Activated naive CD4-positive, alpha-beta T cell treated with anti-CD3 and anti-CD28 coated beads for 36 hours (primary cell): ENCODE data around the gene REXO5. TPM values are rescaled to one million over a fixed set of nuclear protein-coding genes. Genes with fewer than 3 reads are reported as not detected.

ENCODE experiments used
- CTCF ChIA-PET: fragments of 350-600 bp; sonication (Branson Sonifier 250); formaldehyde crosslinking; loops from one replicate; lab custom pipeline; 2021; ENCODE audit warnings: antibody characterized with exemption; lab: Charles Lee
- DNase-seq: peaks from one replicate; pipeline ENCODE4 v3.0.0-alpha.2; 2020
- H3K27ac Mint-ChIP-seq: one replicate; pipeline ENCODE4 v1.8.0; 2021; ENCODE audit warnings: mild to moderate bottlenecking, mixed read lengths
- H3K27me3 Mint-ChIP-seq: one replicate; pipeline ENCODE4 v1.8.0; 2021; ENCODE audit warnings: low read depth, mixed read lengths
- H3K36me3 Mint-ChIP-seq: one replicate; pipeline ENCODE4 v1.8.0; 2021; ENCODE audit warnings: low read depth, mixed read lengths
- H3K4me1 Mint-ChIP-seq: one replicate; pipeline ENCODE4 v1.8.0; 2021; ENCODE audit warnings: low read depth, mixed read lengths
- H3K4me3 Mint-ChIP-seq: one replicate; pipeline ENCODE4 v1.8.0; 2021; ENCODE audit warnings: mild to moderate bottlenecking, moderate library complexity, mixed read lengths
- H3K9me3 Mint-ChIP-seq: one replicate; pipeline ENCODE4 v1.8.0; 2021; ENCODE audit warnings: mixed read lengths
- intact Hi-C: fragments of 100-400 bp; cut with micrococcal nuclease; formaldehyde crosslinking; loops from one replicate; pipeline ENCODE4 v1.15.1; 2023
- total RNA-seq, 2 experiments: library from RNA; stranded (reverse); gene quantifications; one replicate each; pipeline ENCODE4 v1.2.3, GENCODE V29; 2021

REXO5 gene
- total RNA-seq, 2 experiments from 2014 or later = 26.4 to 27.8 TPM

- CTCF ChIA-PET = interaction anchor here (0.6 kb wide), 1 partner anchor 281 kb away, joined by 3 read pairs; no protein-coding TSS in a partner anchor
Observed at GRCh38 chr16:20883554-20884239, 77.4 kb downstream of the REXO5 start.

GRCh38 chr16:20884240-20884556, 77.9 kb downstream of the REXO5 start:
- peaks cover 22% of the 10 kb centered on the region for H3K4me1 Mint-ChIP-seq
- intact Hi-C loops = no loop called here
- DNase-seq = no peak
- peaks cover 6% of the 10 kb centered on the region for H3K36me3 Mint-ChIP-seq
- CTCF ChIA-PET = interaction anchor here (0.6 kb wide), 1 partner anchor 282 kb away, joined by 3 read pairs; no protein-coding TSS in a partner anchor
- H3K4me3 Mint-ChIP-seq = no peak overlapping the region
- H3K27ac Mint-ChIP-seq = no peak overlapping the region
- no peaks in the 10 kb centered on the region for H3K9me3 Mint-ChIP-seq
- H3K27me3 Mint-ChIP-seq = no peaks in the 10 kb centered on the region

More at GRCh38 chr16:20883554-20884239, 77.4 kb downstream of the REXO5 start:
- no peak for DNase-seq
- intact Hi-C loops = no loop called here
- Mint-ChIP-seq H3K4me1 (peaks cover 27% of the 10 kb centered on the region), H3K4me3 (no peak overlapping the region), H3K27me3 (no peaks in the 10 kb centered on the region), H3K9me3 (no peaks in the 10 kb centered on the region), H3K27ac (no peak overlapping the region), H3K36me3 (peaks cover 6% of the 10 kb centered on the region)

GRCh38 chr16:20886320-20886719, 80.0 kb downstream of the REXO5 start:
- peaks cover 6% of the 10 kb centered on the region for H3K36me3 Mint-ChIP-seq
- peaks cover 16% of the 10 kb centered on the region for H3K4me1 Mint-ChIP-seq
- H3K27me3 Mint-ChIP-seq = no peaks in the 10 kb centered on the region

GRCh38 chr16:20887207-20887606, 80.9 kb downstream of the REXO5 start:
- no peaks in the 10 kb centered on the region for H3K27me3 Mint-ChIP-seq
- peaks cover 16% of the 10 kb centered on the region for H3K4me1 Mint-ChIP-seq
- CTCF ChIA-PET = no interaction called here
- no peak overlapping the region for H3K4me3 Mint-ChIP-seq
- no peaks in the 10 kb centered on the region for H3K9me3 Mint-ChIP-seq
- no peak for DNase-seq
- peaks cover 6% of the 10 kb centered on the region for H3K36me3 Mint-ChIP-seq
- intact Hi-C loops = no loop called here
- H3K27ac Mint-ChIP-seq = no peak overlapping the region

More at GRCh38 chr16:20886320-20886719, 80.0 kb downstream of the REXO5 start:
- DNase-seq = no peak
- no peaks in the 10 kb centered on the region for H3K9me3 Mint-ChIP-seq
- H3K4me3 Mint-ChIP-seq = no peak overlapping the region
- CTCF ChIA-PET = no interaction called here
- H3K27ac Mint-ChIP-seq = no peak overlapping the region
- intact Hi-C loops = no loop called here

- CTCF ChIA-PET = no interaction called here
- H3K27me3 Mint-ChIP-seq = no peaks in the 10 kb centered on the region
- H3K4me1 Mint-ChIP-seq = peaks cover 8% of the 10 kb centered on the region
- H3K9me3 Mint-ChIP-seq = no peaks in the 10 kb centered on the region
- H3K27ac Mint-ChIP-seq = no peak overlapping the region
- intact Hi-C loops = no loop called here
- H3K36me3 Mint-ChIP-seq = no peaks in the 10 kb centered on the region
- H3K4me3 Mint-ChIP-seq = no peak overlapping the region
- DNase-seq = no peak
Observed at GRCh38 chr16:20889625-20890275, 83.4 kb downstream of the REXO5 start.

GRCh38 chr16:20894388-20894787, 88.1 kb downstream of the REXO5 start:
- Mint-ChIP-seq H3K27me3 (no peaks in the 10 kb centered on the region), H3K36me3 (peaks cover 3% of the 10 kb centered on the region), H3K4me3 (no peak overlapping the region), H3K4me1 (peaks cover 18% of the 10 kb centered on the region), H3K9me3 (no peaks in the 10 kb centered on the region), H3K27ac (peak overlapping the region; percentile 68)
- DNase-seq = no peak
- intact Hi-C loops = no loop called here
- CTCF ChIA-PET = no interaction called here

- intact Hi-C loops = no loop called here
- no peaks in the 10 kb centered on the region for H3K27me3 Mint-ChIP-seq
- no peaks in the 10 kb centered on the region for H3K9me3 Mint-ChIP-seq
- no peak overlapping the region for H3K4me3 Mint-ChIP-seq
- peaks cover 4% of the 10 kb centered on the region for H3K36me3 Mint-ChIP-seq
- H3K4me1 Mint-ChIP-seq = peaks cover 32% of the 10 kb centered on the region
- H3K27ac Mint-ChIP-seq = no peak overlapping the region
- CTCF ChIA-PET = no interaction called here
- DNase-seq = no peak
Observed at GRCh38 chr16:20897253-20897897, 91.0 kb downstream of the REXO5 start.

- CTCF ChIA-PET = no interaction called here
- no peaks in the 10 kb centered on the region for H3K9me3 Mint-ChIP-seq
- peaks cover 4% of the 10 kb centered on the region for H3K36me3 Mint-ChIP-seq
- H3K4me3 Mint-ChIP-seq = no peak overlapping the region
- peaks cover 36% of the 10 kb centered on the region for H3K4me1 Mint-ChIP-seq
- H3K27me3 Mint-ChIP-seq = no peaks in the 10 kb centered on the region
- H3K27ac Mint-ChIP-seq = no peak overlapping the region
- intact Hi-C loops = no loop called here
- no peak for DNase-seq
Observed at GRCh38 chr16:20897922-20898321, 91.6 kb downstream of the REXO5 start.

- Mint-ChIP-seq H3K36me3 (peaks cover 4% of the 10 kb centered on the region), H3K27ac (no peak overlapping the region), H3K4me1 (peaks cover 48% of the 10 kb centered on the region), H3K27me3 (no peaks in the 10 kb centered on the region), H3K9me3 (no peaks in the 10 kb centered on the region), H3K4me3 (peak overlapping the region; percentile 96)
- DNase-seq = no peak
- CTCF ChIA-PET = interaction anchor here (0.7 to 2.0 kb wide), 3 partner anchors 19 to 223 kb away, joined by 4 to 6 read pairs (median 4); no protein-coding TSS in a partner anchor
- intact Hi-C loops = no loop called here
Observed at GRCh38 chr16:20899071-20899470, 92.7 kb downstream of the REXO5 start.

Other genes with a start within 250 kb of the REXO5 start
- not detected for gene ACSM2B, start 230.2 kb upstream of the REXO5 start, total RNA-seq
- not detected for gene ACSM1, start 108.8 kb upstream of the REXO5 start, total RNA-seq
- gene THUMPD1, start 64.7 kb upstream of the REXO5 start, total RNA-seq = 10 to 100 TPM; 47.5 to 49.8 TPM
- 10 to 100 TPM; 29.6 to 35.0 TPM for gene ACSM3, start 42.5 kb upstream of the REXO5 start, total RNA-seq
- 10 to 100 TPM; 18.4 to 19.6 TPM for gene ERI2, start 55 bp upstream of the REXO5 start, total RNA-seq
- 1 to 10 TPM; 3.0 to 3.4 TPM for gene DCUN1D3, start 93.8 kb downstream of the REXO5 start, total RNA-seq
- gene LYRM1, start 94.2 kb downstream of the REXO5 start, total RNA-seq = 10 to 100 TPM; 20.4 to 20.8 TPM